Naive thymus-derived CD8-positive, alpha-beta T cell (primary cell): ENCODE data around the gene AMZ2. TPM values are rescaled to one million over a fixed set of nuclear protein-coding genes. Genes with fewer than 3 reads are reported as not detected.

Experiments
- polyA plus RNA-seq, 3 donors: library from polyadenylated mRNA; unstranded; fragments of 300-500 nt; fragmentation: Illumina TruSeq; gene quantifications; one replicate each; pipeline ENCODE4 v1.2.3, GENCODE V29; 2021
- total RNA-seq, 8 experiments: library from RNA in 2 of 8; stranded (reverse) in 2 of 8; gene quantifications; one replicate each; pipeline ENCODE4 v1.2.3 and lab custom pipeline; 2021 to 2026

Gene AMZ2
- total and polyA plus RNA-seq, 5 experiments from 2014 or later, result 72.4 to 125 (median 89.0) TPM

Other genes with a start within 250 kb of the AMZ2 start
- gene KPNA2, start 212.3 kb upstream of the AMZ2 start, total RNA-seq, result 10 to 100 TPM in 1 of 2 experiments, 1 to 10 TPM in 1; 8.9 to 10.2 TPM
- 10 to 100 TPM; 13.7 to 17.0 (median 15.9) TPM for gene KPNA2, start 212.3 kb upstream of the AMZ2 start, polyA plus RNA-seq
- gene SLC16A6, start 43.1 kb downstream of the AMZ2 start, total RNA-seq, result 1 to 10 TPM; 6.4 to 6.9 TPM
- gene SLC16A6, start 43.1 kb downstream of the AMZ2 start, polyA plus RNA-seq, result 1 to 10 TPM in 2 of 3 donors, under 1 TPM in 1; 0.61 to 2.6 (median 1.5) TPM
- 10 to 100 TPM; 12.1 to 15.1 TPM for gene ARSG, start 43.5 kb downstream of the AMZ2 start, total RNA-seq
- 10 to 100 TPM; 10.4 to 13.7 (median 12.9) TPM for gene ARSG, start 43.5 kb downstream of the AMZ2 start, polyA plus RNA-seq
- 1 to 10 TPM; 3.2 to 3.5 TPM for gene WIPI1, start 209.5 kb downstream of the AMZ2 start, total RNA-seq
- gene WIPI1, start 209.5 kb downstream of the AMZ2 start, polyA plus RNA-seq, result 1 to 10 TPM; 2.5 to 8.3 (median 2.7) TPM